ENCODE measurements around the gene RBL1. TPM values are rescaled to one million over a fixed set of nuclear protein-coding genes. Genes with fewer than 3 reads are reported as not detected.

RBL1 gene
- total and polyA plus RNA-seq, 2 of the 4 experiments (the other 2 are of a cell fraction), result 3.3 to 7.5 TPM

DNA sequence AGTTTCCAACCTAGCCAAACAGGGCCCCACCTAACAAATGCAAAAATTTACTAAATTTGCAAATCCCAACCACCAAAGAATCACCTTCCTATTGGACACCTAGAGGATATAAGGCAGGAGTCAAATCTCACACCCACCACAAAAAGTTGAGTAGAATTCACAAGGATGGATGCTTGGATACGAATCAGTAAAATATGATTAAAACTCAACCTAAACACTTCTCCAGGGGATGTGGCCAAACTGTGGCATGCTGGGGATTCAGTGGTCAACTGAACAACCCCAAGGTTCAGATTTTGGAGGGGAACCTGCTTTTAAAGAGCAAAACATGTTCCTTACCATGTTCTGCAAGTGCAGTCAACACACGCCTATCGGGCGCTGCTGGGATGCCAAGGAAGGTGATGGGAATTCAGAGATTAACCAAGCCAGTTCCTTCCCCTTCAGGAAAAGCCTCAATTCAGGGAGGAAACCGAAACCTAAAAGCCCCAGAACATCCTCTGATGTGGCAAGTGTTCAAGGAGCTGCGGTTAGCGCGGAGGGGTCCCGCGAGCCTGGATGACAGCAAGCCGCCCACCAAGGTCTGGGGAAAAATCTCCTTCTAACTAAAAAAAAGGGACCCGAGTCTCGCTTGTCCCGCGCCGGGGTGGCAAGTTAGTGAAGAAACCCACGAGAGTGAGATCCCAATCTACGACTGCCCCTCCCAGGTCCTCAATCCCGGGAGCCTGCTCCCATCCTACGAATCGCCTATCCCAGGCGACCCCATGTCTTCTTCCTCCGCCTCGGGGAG lies 145.2 kb downstream of the RBL1 start:
- TF ChIP-seq SMC3 (IDR thresholded peaks at IDR 0.05; ENCODE audit: low read depth, low read length) (no peak), RCOR1 (IDR thresholded peaks at IDR 0.05; ENCODE audit: insufficient replicate concordance, low read length) (no peak), RFX5 (IDR thresholded peaks at IDR 0.05; ENCODE audit: low read depth, low read length) (no peak), CEBPB (IDR thresholded peaks at IDR 0.05; ENCODE audit: low read depth, low read length) (no peak), NFE2L2 (IDR thresholded peaks at IDR 0.05; ENCODE audit: low read depth, low read length) (no peak), ELK1 (IDR thresholded peaks at IDR 0.05; ENCODE audit: borderline replicate concordance, low read depth, low read length) (no peak), POLR2A (IDR thresholded peaks at IDR 0.05; ENCODE audit: low read depth, low read length) (no peak)
- TF ChIP-seq, protein P1, sequence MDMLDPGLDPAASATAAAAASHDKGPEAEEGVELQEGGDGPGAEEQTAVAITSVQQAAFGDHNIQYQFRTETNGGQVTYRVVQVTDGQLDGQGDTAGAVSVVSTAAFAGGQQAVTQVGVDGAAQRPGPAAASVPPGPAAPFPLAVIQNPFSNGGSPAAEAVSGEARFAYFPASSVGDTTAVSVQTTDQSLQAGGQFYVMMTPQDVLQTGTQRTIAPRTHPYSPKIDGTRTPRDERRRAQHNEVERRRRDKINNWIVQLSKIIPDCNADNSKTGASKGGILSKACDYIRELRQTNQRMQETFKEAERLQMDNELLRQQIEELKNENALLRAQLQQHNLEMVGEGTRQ (IDR thresholded peaks at IDR 0.05; ENCODE audit: low read depth, low read length), result no peak
- TF ChIP-seq, protein P2, sequence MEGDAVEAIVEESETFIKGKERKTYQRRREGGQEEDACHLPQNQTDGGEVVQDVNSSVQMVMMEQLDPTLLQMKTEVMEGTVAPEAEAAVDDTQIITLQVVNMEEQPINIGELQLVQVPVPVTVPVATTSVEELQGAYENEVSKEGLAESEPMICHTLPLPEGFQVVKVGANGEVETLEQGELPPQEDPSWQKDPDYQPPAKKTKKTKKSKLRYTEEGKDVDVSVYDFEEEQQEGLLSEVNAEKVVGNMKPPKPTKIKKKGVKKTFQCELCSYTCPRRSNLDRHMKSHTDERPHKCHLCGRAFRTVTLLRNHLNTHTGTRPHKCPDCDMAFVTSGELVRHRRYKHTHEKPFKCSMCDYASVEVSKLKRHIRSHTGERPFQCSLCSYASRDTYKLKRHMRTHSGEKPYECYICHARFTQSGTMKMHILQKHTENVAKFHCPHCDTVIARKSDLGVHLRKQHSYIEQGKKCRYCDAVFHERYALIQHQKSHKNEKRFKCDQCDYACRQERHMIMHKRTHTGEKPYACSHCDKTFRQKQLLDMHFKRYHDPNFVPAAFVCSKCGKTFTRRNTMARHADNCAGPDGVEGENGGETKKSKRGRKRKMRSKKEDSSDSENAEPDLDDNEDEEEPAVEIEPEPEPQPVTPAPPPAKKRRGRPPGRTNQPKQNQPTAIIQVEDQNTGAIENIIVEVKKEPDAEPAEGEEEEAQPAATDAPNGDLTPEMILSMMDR (conservative IDR thresholded peaks at IDR 0.05; ENCODE audit: low read depth, low read length), result no peak
- CTCF ChIA-PET, result interaction anchor here (0.7 kb wide), 1 partner anchor 22 kb away, joined by 3 read pairs; no protein-coding TSS in a partner anchor
- Histone ChIP-seq H3K27ac (ENCODE audit: insufficient read depth, low read length) (no peak overlapping the region; the same call in 1 of the 2 replicates), H4K5ac (ENCODE audit: low read depth, low read length) (no peak overlapping the region), H2AFZ (replicated peaks; ENCODE audit: low read length, poor library complexity) (peak overlapping the region; percentile 100), H3K14ac (replicated peaks; ENCODE audit: low read depth, low read length) (peak overlapping the region; percentile 11; the same call in 1 of the 2 replicates), H2AK9ac (replicated peaks; ENCODE audit: low read depth, low read length, poor library complexity) (peak overlapping the region; percentile 55), H3K23ac (ENCODE audit: low read depth, low read length) (peak overlapping the region; percentile 15), H4K8ac (ENCODE audit: low read depth in 2 of 2, low read length in 2 of 2) (peak overlapping the region in 1 of 2 experiments; percentile 7; a peak in 1 of 4 replicates), H3K4me3 (ENCODE audit: insufficient read depth, low read depth, low read length) (peak overlapping the region; percentile 80), H4K91ac (ENCODE audit: insufficient read depth, low read depth, low read length) (no peak overlapping the region), H3K56ac (ENCODE audit: extremely low read depth, insufficient read depth, low read length) (no peak overlapping the region), H3K36me3 (ENCODE audit: control insufficient read depth, insufficient read depth, low read length) (peaks cover 2% of the 10 kb centered on the region; the same call in 1 of the 2 replicates), H2BK20ac (ENCODE audit: low read depth, low read length) (no peak overlapping the region), H3K4ac (ENCODE audit: low read depth, low read length) (no peak overlapping the region), H2BK120ac (ENCODE audit: low read depth, low read length) (no peak overlapping the region), H3K9me3 (ENCODE audit: control insufficient read depth, insufficient read depth, low read length) (no peaks in the 10 kb centered on the region), H3K4me2 (ENCODE audit: low read depth, low read length) (peak overlapping the region; percentile 92), H3K18ac (ENCODE audit: low read depth, low read length) (no peak overlapping the region), H2BK15ac (ENCODE audit: low read depth, low read length) (no peak overlapping the region), H3K9ac (ENCODE audit: low read depth, low read length) (peak overlapping the region; percentile 14; the same call in 1 of the 2 replicates), H3K79me1 (ENCODE audit: low read depth in 1 of 2, low read length in 2 of 2) (peaks cover 3 to 14% of the 10 kb centered on the region in 2 experiments; a peak in 2 of 4 replicates), H2AK5ac (ENCODE audit: low read depth, low read length) (no peak overlapping the region), H3K27me3 (ENCODE audit: control insufficient read depth, insufficient read depth, low read length) (no peaks in the 10 kb centered on the region), H2BK5ac (ENCODE audit: low read depth, low read length, poor library complexity, severe bottlenecking) (no peak overlapping the region), H3K4me1 (ENCODE audit: control insufficient read depth, insufficient read depth, low read length) (no peaks in the 10 kb centered on the region), H4K20me1 (ENCODE audit: insufficient read depth, low read length) (no peaks in the 10 kb centered on the region), H3K9me1 (ENCODE audit: insufficient read depth, low read length) (peaks cover 6% of the 10 kb centered on the region; the same call in 1 of the 2 replicates)
- no TSS peak for BruUV-seq (replicated peaks)
- WGBS, 2 experiments (ENCODE audit: extremely low coverage in 2 of 2, insufficient read length in 1 of 2), result 4% methylated on average over 9 of the region's 24 CpGs; no CpG with 5 or more reads in 1 of the 2 experiments
- dilution Hi-C loops (cut with HindIII; ENCODE audit: low sequenced_read_pairs, unreplicated experiment) (no loop called here), in situ Hi-C loops (cut with MboI; ENCODE audit: low sequenced_read_pairs) (no loop called here), intact Hi-C loops (cut with micrococcal nuclease) (no loop called here)
- ATAC-seq (ENCODE audit: low read depth) (peak; percentile 5; the same call in 1 of the 2 replicates), DNase-seq (peak; percentile 22)
- POLR2A ChIA-PET (ENCODE audit: unreplicated experiment), result no interaction called here

Measured in IMR-90 (cell line).